Activated naive CD8-positive, alpha-beta T cell treated with anti-CD3 and anti-CD28 coated beads for 36 hours (primary cell): ENCODE data around the gene GALNT2. TPM values are rescaled to one million over a fixed set of nuclear protein-coding genes. Genes with fewer than 3 reads are reported as not detected.

ENCODE experiments used
- DNase-seq: peaks from one replicate; pipeline ENCODE4 v3.0.0; 2021
- H3K27ac Mint-ChIP-seq: one replicate; pipeline ENCODE4 v1.8.0; 2022; ENCODE audit warnings: mild to moderate bottlenecking, moderate library complexity, mixed read lengths
- H3K27me3 Mint-ChIP-seq: one replicate; pipeline ENCODE4 v1.8.0; 2022; ENCODE audit warnings: mild to moderate bottlenecking, mixed read lengths
- H3K36me3 Mint-ChIP-seq: one replicate; pipeline ENCODE4 v1.8.0; 2021; ENCODE audit warnings: mild to moderate bottlenecking, mixed read lengths
- H3K4me1 Mint-ChIP-seq: one replicate; pipeline ENCODE4 v1.8.0; 2021; ENCODE audit warnings: mixed read lengths
- H3K4me3 Mint-ChIP-seq: one replicate; pipeline ENCODE4 v1.8.0; 2022; ENCODE audit warnings: mild to moderate bottlenecking, moderate library complexity, mixed read lengths
- H3K9me3 Mint-ChIP-seq: one replicate; pipeline ENCODE4 v1.8.0; 2022; ENCODE audit warnings: mixed read lengths
- total RNA-seq, 2 experiments: library from RNA; stranded (reverse); gene quantifications; one replicate each; pipeline ENCODE4 v1.2.3, GENCODE V29; 2021

GALNT2 gene
- total RNA-seq, 2 experiments from 2014 or later: 46.5 to 48.2 TPM

DNA sequence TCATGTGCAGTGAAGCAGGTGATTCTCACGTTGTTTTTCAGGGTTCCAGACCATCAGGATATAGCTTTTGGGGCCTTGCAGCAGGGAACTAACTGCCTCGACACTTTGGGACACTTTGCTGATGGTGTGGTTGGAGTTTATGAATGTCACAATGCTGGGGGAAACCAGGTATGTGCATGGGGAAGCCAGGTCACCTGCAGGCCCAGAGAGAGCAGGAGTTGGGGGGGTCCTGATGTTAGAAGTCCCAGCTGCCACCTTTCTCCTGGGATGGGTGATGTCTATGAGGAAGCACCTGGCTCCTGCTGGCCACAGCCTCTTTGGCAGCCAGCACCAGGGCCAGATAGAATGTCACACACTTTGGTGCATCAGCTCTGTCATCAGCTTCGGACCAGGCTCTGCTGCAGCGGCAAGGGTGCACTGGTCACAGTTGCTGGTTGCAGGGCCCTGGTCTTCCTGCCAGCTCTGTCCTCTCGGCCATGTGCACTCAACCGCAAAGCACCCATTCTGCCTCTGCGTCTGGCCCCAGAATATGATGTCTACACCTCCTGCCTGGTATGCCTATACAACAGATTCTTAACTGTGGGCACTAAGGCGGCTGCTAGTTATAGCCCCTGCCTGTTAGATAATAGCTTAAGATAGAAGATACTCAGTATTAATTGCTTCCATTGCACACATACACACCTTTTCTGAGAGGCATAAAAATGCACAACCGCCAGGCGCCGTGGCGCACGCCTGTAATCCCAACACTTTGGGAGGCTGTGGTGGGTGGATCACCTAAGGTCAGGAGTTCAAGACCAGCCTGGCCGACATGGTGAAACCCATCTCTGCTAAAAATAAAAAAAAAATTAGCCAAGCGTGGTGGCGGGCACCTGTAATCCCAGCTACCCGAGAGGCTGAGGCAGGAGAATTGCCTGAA lies 198.4 kb downstream of the GALNT2 start:
- Mint-ChIP-seq H3K27ac (no peak overlapping the region), H3K27me3 (no peaks in the 10 kb centered on the region), H3K4me3 (no peak overlapping the region), H3K9me3 (no peaks in the 10 kb centered on the region), H3K36me3 (peaks cover 28% of the 10 kb centered on the region), H3K4me1 (peaks cover 11% of the 10 kb centered on the region)
- DNase-seq: no peak

- H3K4me3 Mint-ChIP-seq: no peak overlapping the region
- H3K4me1 Mint-ChIP-seq: peaks cover 20% of the 10 kb centered on the region
- no peak overlapping the region for H3K27ac Mint-ChIP-seq
- no peak for DNase-seq
- no peaks in the 10 kb centered on the region for H3K27me3 Mint-ChIP-seq
- peaks cover 33% of the 10 kb centered on the region for H3K36me3 Mint-ChIP-seq
- no peaks in the 10 kb centered on the region for H3K9me3 Mint-ChIP-seq
Observed at GRCh38 chr1:230266456-230266855, 199.4 kb downstream of the GALNT2 start.

DNA sequence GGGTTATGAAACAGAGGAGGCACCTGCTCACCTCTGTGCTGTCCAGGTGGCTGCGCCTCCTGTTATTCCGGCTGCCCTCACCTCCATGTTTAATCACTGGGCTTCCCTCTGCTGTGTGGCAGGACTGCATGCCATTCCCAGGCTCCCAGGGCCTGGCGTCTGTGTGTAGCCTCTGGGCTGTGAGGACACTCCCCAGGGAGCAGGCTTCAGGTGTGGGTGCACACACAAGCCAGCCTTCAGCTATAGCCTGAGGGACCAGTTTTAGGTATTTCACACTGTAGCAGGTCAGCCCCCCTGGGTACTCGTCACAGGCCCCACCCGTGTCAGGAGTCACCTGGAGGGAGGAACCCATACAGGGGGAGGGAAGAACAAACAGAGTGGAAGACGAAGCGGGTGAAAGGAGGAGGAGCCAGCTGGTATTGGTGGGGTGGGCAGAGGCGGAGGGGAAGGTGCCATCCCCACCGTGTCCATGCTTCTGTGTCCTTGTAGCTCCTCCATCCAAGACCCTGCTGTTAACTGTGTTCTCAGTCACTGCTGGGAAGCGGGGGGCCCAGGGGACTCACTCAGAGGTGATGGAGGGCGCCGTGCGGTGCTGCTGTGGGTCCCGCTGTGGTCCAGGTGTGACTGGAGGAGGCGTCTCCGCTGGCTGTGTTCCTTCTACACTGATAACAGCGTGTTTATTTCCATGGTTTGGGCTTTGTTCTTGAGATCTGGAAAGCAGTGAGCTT lies 200.5 kb downstream of the GALNT2 start:
- Mint-ChIP-seq H3K4me3 (no peak overlapping the region), H3K27ac (no peak overlapping the region), H3K9me3 (no peaks in the 10 kb centered on the region), H3K27me3 (no peaks in the 10 kb centered on the region), H3K4me1 (peaks cover 28% of the 10 kb centered on the region), H3K36me3 (peaks cover 34% of the 10 kb centered on the region)
- no peak for DNase-seq

DNA sequence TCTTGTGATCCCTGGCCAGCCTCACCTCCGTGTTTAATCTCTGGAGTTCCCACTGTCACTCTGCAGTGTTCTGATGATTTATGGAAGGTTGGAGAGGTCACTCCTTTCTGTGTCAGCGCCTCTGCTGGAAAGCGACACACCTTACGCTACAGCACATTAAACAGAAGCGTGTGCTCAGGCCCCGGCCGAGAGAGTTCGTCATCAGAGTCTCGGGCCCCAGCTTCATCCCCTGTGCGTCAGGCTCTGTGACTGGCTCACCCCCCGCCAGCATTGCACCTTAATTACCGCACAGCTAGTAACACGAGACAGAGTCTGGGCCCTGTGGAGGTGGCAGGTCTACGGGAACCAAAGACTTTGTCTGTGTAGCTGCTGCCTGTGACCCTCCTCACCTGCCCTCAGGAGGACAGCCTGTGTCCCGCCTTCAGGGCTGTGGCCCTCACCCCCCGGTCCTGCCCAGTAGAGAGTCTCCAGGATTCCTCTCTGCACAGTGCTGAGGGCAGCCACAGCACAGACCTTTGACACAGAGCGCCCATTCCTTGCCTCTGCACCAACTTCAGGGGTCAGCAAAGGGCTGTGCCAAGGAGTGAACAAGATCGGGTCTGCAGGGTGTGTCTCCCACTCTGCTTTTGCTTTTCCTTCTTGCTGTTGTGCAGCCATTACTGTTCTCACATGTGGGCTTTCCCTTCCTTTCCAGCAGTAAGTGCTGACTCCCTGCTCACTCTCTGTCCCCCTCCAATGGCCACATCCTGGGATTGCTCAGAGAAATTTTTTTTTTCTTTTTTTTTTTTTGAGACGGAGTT lies 201.5 kb downstream of the GALNT2 start:
- Mint-ChIP-seq H3K4me3 (no peak overlapping the region), H3K9me3 (no peaks in the 10 kb centered on the region), H3K27ac (peak overlapping the region; percentile 72), H3K27me3 (no peaks in the 10 kb centered on the region), H3K36me3 (peaks cover 32% of the 10 kb centered on the region), H3K4me1 (peaks cover 38% of the 10 kb centered on the region)
- DNase-seq: no peak

- Mint-ChIP-seq H3K4me1 (peaks cover 48% of the 10 kb centered on the region), H3K9me3 (no peaks in the 10 kb centered on the region), H3K27me3 (no peaks in the 10 kb centered on the region), H3K4me3 (no peak overlapping the region), H3K36me3 (peaks cover 23% of the 10 kb centered on the region), H3K27ac (peak overlapping the region; percentile 90)
- no peak for DNase-seq
Observed at GRCh38 chr1:230270185-230270558, 203.1 kb downstream of the GALNT2 start.

DNA sequence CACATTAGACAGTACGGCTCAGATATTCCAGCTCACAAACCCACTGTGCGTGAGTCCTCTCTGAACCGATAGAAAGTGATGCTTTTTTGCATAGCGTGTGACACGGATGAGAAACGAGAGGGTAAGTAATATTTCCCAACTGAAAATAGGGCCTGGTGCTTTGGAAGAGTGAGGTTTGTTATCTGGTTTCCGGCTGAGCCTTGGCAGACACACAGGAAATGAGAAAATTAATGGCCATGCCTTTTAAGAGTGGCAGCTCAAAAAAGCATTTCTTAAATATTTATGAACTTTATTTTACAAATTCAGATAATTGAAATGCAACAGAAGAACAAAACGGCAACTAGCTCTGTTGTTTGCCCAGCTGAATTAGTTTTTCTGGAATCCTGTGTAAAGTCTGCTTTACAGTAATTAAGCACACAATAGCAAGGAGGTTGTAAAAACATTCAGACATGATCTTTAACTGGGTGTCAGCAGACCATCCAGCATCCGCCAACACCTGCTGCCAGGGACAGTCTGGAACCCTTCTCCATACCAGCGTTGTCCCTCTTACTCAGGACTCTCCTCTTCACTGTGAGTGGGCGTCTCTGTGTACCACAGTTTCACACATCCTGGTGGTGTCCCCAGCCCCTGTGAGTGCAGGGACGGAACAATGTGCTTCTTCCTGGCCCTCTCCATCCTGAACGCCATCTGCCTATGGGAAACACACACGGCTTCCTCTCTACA lies 203.7 kb downstream of the GALNT2 start:
- Mint-ChIP-seq H3K4me3 (peak overlapping the region; percentile 55), H3K36me3 (peaks cover 23% of the 10 kb centered on the region)

DNA sequence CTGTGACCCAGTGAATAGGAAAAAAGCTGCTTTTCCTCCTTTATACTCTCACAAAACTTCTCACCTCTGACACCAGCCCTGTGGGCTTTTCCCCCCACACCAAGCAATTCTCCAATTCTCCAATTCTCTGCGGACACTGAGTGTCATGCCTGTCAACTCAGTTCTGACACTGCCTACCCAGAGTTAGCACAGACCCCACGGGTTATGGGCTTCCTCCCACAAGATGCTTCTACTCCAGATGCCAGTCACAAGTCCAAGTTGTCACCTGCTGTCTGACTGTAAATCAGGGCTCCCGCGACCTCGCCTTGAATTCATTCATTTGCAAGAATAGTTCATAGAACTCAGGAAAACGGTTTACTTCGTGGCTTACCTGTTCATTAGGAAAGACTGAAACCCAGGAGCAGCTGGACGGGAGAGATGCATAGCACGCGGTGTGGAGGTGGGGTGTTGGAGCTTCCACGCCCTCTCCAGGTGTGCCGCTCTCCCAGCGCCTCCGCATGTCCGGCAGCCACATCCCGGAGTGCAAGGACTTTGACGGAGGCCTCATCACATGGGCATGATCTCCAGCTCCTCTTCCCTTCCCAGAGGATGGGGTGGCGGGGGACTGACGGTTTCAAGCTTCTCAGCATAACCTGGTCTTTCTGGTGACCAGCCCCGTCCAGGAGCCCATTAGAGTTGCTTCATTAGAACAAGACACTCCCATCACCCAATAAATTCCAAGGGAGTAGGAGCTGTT lies 204.4 kb downstream of the GALNT2 start:
- peaks cover 49% of the 10 kb centered on the region for H3K4me1 Mint-ChIP-seq
- peak overlapping the region; percentile 90 for H3K27ac Mint-ChIP-seq
- H3K4me3 Mint-ChIP-seq: peak overlapping the region; percentile 55
- no peaks in the 10 kb centered on the region for H3K9me3 Mint-ChIP-seq
- no peaks in the 10 kb centered on the region for H3K27me3 Mint-ChIP-seq
- peaks cover 23% of the 10 kb centered on the region for H3K36me3 Mint-ChIP-seq
- DNase-seq: no peak

More for the DNA sequence above, 203.7 kb downstream of the GALNT2 start:
- H3K9me3 Mint-ChIP-seq: no peaks in the 10 kb centered on the region
- DNase-seq: peak; percentile 39
- peak overlapping the region; percentile 90 for H3K27ac Mint-ChIP-seq
- no peaks in the 10 kb centered on the region for H3K27me3 Mint-ChIP-seq
- peaks cover 48% of the 10 kb centered on the region for H3K4me1 Mint-ChIP-seq

- Mint-ChIP-seq H3K36me3 (peaks cover 26% of the 10 kb centered on the region), H3K4me1 (peaks cover 57% of the 10 kb centered on the region), H3K27ac (peak overlapping the region; percentile 90), H3K9me3 (no peaks in the 10 kb centered on the region), H3K4me3 (no peak overlapping the region), H3K27me3 (no peaks in the 10 kb centered on the region)
- DNase-seq: no peak
Observed at GRCh38 chr1:230272557-230272956, 205.5 kb downstream of the GALNT2 start.

GRCh38 chr1:230273141-230273710 lies 206.2 kb downstream of the GALNT2 start:
- Mint-ChIP-seq H3K27ac (peak overlapping the region; percentile 82), H3K4me1 (peaks cover 63% of the 10 kb centered on the region), H3K9me3 (no peaks in the 10 kb centered on the region), H3K4me3 (no peak overlapping the region), H3K36me3 (peaks cover 26% of the 10 kb centered on the region), H3K27me3 (no peaks in the 10 kb centered on the region)
- DNase-seq: no peak

DNA sequence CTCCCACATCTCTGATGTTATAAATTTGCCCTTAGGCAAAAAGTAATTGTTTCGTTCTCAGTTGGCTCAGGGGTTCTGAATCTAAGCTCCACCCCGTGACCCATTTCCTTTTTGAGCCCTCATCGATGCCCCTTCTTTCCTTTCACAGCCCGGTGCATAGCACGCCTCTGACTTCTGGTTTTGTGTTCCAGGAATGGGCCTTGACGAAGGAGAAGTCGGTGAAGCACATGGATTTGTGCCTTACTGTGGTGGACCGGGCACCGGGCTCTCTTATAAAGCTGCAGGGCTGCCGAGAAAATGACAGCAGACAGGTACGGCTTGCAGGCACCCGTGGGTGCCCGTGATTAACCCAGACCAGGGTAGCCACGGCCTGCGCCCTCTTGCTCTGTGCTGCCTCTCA lies 207.2 kb downstream of the GALNT2 start:
- no peak for DNase-seq
- Mint-ChIP-seq H3K36me3 (peaks cover 25% of the 10 kb centered on the region), H3K27me3 (no peaks in the 10 kb centered on the region), H3K27ac (peak overlapping the region; percentile 82), H3K9me3 (no peaks in the 10 kb centered on the region), H3K4me1 (peaks cover 71% of the 10 kb centered on the region), H3K4me3 (peak overlapping the region; percentile 68)

GRCh38 chr1:230276401-230276800 lies 209.4 kb downstream of the GALNT2 start:
- Mint-ChIP-seq H3K27me3 (no peaks in the 10 kb centered on the region), H3K27ac (peak overlapping the region; percentile 31), H3K4me1 (peaks cover 59% of the 10 kb centered on the region), H3K9me3 (no peaks in the 10 kb centered on the region), H3K36me3 (peaks cover 20% of the 10 kb centered on the region), H3K4me3 (no peak overlapping the region)
- DNase-seq: no peak

- H3K9me3 Mint-ChIP-seq: no peaks in the 10 kb centered on the region
Observed at GRCh38 chr1:230277201-230278025, 210.4 kb downstream of the GALNT2 start.

DNA sequence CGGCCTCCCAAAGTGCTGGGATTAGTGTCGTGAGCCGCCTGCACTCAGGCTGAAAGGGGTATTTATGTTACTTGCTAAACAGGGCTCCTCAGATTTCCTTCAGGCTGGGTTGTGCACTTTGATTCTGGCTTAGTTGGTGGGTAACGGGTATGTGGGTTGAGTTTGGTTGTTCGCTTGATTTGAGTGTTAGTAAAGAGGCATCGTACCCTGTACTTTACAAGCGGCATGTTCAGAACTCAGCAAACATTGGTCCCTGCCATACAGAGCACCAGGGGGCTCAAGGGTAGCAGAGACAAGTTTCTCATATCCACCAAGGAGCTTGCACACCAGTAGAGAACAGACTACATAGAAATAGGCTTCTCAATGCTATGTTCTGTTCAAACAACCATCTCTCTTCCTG lies 211.3 kb downstream of the GALNT2 start:
- H3K27ac Mint-ChIP-seq: peak overlapping the region; percentile 45
- no peaks in the 10 kb centered on the region for H3K9me3 Mint-ChIP-seq
- peaks cover 49% of the 10 kb centered on the region for H3K4me1 Mint-ChIP-seq
- H3K4me3 Mint-ChIP-seq: no peak overlapping the region
- no peaks in the 10 kb centered on the region for H3K27me3 Mint-ChIP-seq
- H3K36me3 Mint-ChIP-seq: peaks cover 17% of the 10 kb centered on the region
- no peak for DNase-seq

More at GRCh38 chr1:230277201-230278025, 210.4 kb downstream of the GALNT2 start:
- DNase-seq: no peak
- Mint-ChIP-seq H3K27me3 (no peaks in the 10 kb centered on the region), H3K4me3 (peak overlapping the region; percentile 7), H3K4me1 (peaks cover 58% of the 10 kb centered on the region), H3K27ac (no peak overlapping the region), H3K36me3 (peaks cover 21% of the 10 kb centered on the region)
